ENCODE results near the gene OSTN. TPM values are rescaled to one million over a fixed set of nuclear protein-coding genes. Genes with fewer than 3 reads are reported as not detected.

OSTN gene
- total RNA-seq, 1 experiment from 2014 or later: not detected

- no peak for TF ChIP-seq MAX (IDR thresholded peaks at IDR 0.05)
Observed at GRCh38 chr3:191301782-191302411, 102.9 kb downstream of the OSTN start (continued).

GRCh38 chr3:191302451-191302850 lies 103.4 kb downstream of the OSTN start:
- Histone ChIP-seq H3K4me1 (ENCODE audit: control insufficient read depth in 1 of 2, insufficient read depth in 2 of 2, low read length in 2 of 2) (no peaks in the 10 kb centered on the region), H3K4me2 (ENCODE audit: low read length) (no peak overlapping the region), H3K27ac (ENCODE audit: low read depth, low read length) (no peak overlapping the region), H3K27me3 (ENCODE audit: insufficient read depth, low read length) (no peaks in the 10 kb centered on the region), H3K9ac (ENCODE audit: low read length) (no peak overlapping the region), H3K4me3 (replicated peaks in 1 of 2; ENCODE audit: low read depth in 1 of 2, low read length in 2 of 2) (no peak overlapping the region), H3K79me2 (ENCODE audit: insufficient read depth, low read length) (no peaks in the 10 kb centered on the region), H2AFZ (ENCODE audit: low read depth, low read length, poor library complexity, severe bottlenecking) (no peak overlapping the region), H3K9me3 (ENCODE audit: control insufficient read depth in 1 of 2, insufficient read depth in 1 of 2, low read depth in 1 of 2, low read length in 2 of 2) (no peaks in the 10 kb centered on the region), H3K36me3 (ENCODE audit: control insufficient read depth in 1 of 2, insufficient read depth in 2 of 2, low read length in 2 of 2) (no peaks in the 10 kb centered on the region), H3K9me2 (ENCODE audit: insufficient read depth) (no peaks in the 10 kb centered on the region), H4K20me1 (ENCODE audit: insufficient read depth) (no peaks in the 10 kb centered on the region)
- ChIA-PET RAD21 (ENCODE audit: low non-redundant PET in 1 of 2, low total read pairs in 2 of 2, uncharacterized antibody in 2 of 2, unreplicated experiment in 2 of 2) (no interaction called here), POLR2A (no interaction called here), CTCF (no interaction called here)
- no TSS peak for BruUV-seq (replicated peaks)
- ATAC-seq (no peak), DNase-seq (ENCODE audit: low read depth, low spot score) (no peak)
- TF ChIP-seq SP1 (IDR thresholded peaks at IDR 0.05; ENCODE audit: low read depth): no peak
- intact Hi-C loops (cut with micrococcal nuclease): no loop called here

- DNase-seq (ENCODE audit: low read depth, low spot score) (no peak), ATAC-seq (no peak)
- no TSS peak for BruUV-seq (replicated peaks)
- ChIA-PET CTCF (no interaction called here), POLR2A (no interaction called here), RAD21 (ENCODE audit: low non-redundant PET in 1 of 2, low total read pairs in 2 of 2, uncharacterized antibody in 2 of 2, unreplicated experiment in 2 of 2) (no interaction called here)
- Histone ChIP-seq H3K79me2 (ENCODE audit: insufficient read depth, low read length) (no peaks in the 10 kb centered on the region), H3K9me3 (ENCODE audit: control insufficient read depth in 1 of 2, insufficient read depth in 1 of 2, low read depth in 1 of 2, low read length in 2 of 2) (no peaks in the 10 kb centered on the region), H3K36me3 (ENCODE audit: control insufficient read depth in 1 of 2, insufficient read depth in 2 of 2, low read length in 2 of 2) (no peaks in the 10 kb centered on the region), H3K4me2 (ENCODE audit: low read length) (no peak overlapping the region), H3K27ac (ENCODE audit: low read depth, low read length) (no peak overlapping the region), H3K9ac (ENCODE audit: low read length) (no peak overlapping the region), H2AFZ (ENCODE audit: low read depth, low read length, poor library complexity, severe bottlenecking) (no peak overlapping the region), H3K9me2 (ENCODE audit: insufficient read depth) (no peaks in the 10 kb centered on the region), H3K4me3 (replicated peaks in 1 of 2; ENCODE audit: low read depth in 1 of 2, low read length in 2 of 2) (no peak overlapping the region), H3K27me3 (ENCODE audit: insufficient read depth, low read length) (no peaks in the 10 kb centered on the region), H3K4me1 (ENCODE audit: control insufficient read depth in 1 of 2, insufficient read depth in 2 of 2, low read length in 2 of 2) (no peaks in the 10 kb centered on the region), H4K20me1 (ENCODE audit: insufficient read depth) (no peaks in the 10 kb centered on the region)
- TF ChIP-seq SRF (IDR thresholded peaks at IDR 0.05; ENCODE audit: low read depth) (no peak), YY1 (IDR thresholded peaks at IDR 0.05; ENCODE audit: extremely low read depth, insufficient replicate concordance, low read depth, low read length) (no peak), ZFX (IDR thresholded peaks at IDR 0.05) (no peak), EZH2 (IDR thresholded peaks at IDR 0.05) (no peak), CTCF (IDR thresholded peaks at IDR 0.05 in 2 of 3, conservative IDR thresholded peaks at IDR 0.05 in 1 of 3; ENCODE audit: borderline replicate concordance in 1 of 3, insufficient read depth in 1 of 3, low read depth in 2 of 3, low read length in 2 of 3) (no peak), MAX (IDR thresholded peaks at IDR 0.05) (no peak), ELF1 (IDR thresholded peaks at IDR 0.05; ENCODE audit: borderline replicate concordance, low read depth) (no peak)
- intact Hi-C loops (cut with micrococcal nuclease): no loop called here
Observed at GRCh38 chr3:191303596-191303995, 104.6 kb downstream of the OSTN start.

Measured in HCT116 (cell line).